Adrenal gland (tissue), 5 donors: ENCODE data around the gene ACAA2.
"Not testable (repeated sequence)": the region's sequence is repeated elsewhere in the genome, so short reads cannot be mapped to it uniquely, and the experiment has no call there.

Experiments
- POLR2A ChIP-seq, 2 donors: fragments of 450-650 bp; IDR thresholded peaks; one replicate each; pipeline ENCODE4 v1.6.1; 2017; ENCODE audit warnings: antibody characterized with exemption in 2 of 2, mild to moderate bottlenecking in 2 of 2, moderate library complexity in 1 of 2
- TF ChIP-seq, protein P1 (sequence below), 6 experiments: fragments of 450-650 bp in 4 of 6; fragments of 200-600 bp in 2 of 6; sonication (generic) in 1 of 6; IDR thresholded peaks; 1 replicate in 5 of 6; 2 replicates in 1 of 6; pipeline versions ENCODE4 v1.5.1 to v1.8.0; 2016 to 2021; ENCODE audit warnings: antibody characterized with exemption in 6 of 6, mild to moderate bottlenecking in 2 of 6, moderate library complexity in 1 of 6
- donor health status: DM: no; HTN: no; CAD: no.

DNA sequence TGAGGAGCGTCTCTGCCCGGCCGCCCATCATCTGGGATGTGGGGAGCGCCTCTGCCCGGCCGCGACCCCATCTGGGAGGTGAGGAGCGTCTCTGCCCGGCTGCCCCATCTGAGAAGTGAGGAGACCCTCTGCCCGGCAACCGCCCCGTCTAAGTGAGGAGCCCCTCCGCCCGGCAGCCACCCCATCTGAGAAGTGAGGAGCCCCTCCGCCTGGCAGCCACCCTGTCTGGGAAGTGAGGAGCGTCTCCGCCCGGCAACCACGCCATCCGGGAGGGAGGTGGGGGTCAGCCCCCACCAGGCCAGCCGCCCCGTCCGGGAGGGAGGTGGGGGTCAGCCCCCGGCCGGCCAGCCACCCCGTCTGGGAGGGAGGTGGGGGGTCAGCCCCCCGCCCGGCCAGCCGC, 13.5 kb downstream of the ACAA2 start:
- TF ChIP-seq, protein P1, sequence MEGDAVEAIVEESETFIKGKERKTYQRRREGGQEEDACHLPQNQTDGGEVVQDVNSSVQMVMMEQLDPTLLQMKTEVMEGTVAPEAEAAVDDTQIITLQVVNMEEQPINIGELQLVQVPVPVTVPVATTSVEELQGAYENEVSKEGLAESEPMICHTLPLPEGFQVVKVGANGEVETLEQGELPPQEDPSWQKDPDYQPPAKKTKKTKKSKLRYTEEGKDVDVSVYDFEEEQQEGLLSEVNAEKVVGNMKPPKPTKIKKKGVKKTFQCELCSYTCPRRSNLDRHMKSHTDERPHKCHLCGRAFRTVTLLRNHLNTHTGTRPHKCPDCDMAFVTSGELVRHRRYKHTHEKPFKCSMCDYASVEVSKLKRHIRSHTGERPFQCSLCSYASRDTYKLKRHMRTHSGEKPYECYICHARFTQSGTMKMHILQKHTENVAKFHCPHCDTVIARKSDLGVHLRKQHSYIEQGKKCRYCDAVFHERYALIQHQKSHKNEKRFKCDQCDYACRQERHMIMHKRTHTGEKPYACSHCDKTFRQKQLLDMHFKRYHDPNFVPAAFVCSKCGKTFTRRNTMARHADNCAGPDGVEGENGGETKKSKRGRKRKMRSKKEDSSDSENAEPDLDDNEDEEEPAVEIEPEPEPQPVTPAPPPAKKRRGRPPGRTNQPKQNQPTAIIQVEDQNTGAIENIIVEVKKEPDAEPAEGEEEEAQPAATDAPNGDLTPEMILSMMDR (IDR thresholded peaks at IDR 0.05) = not testable (repeated sequence)
- not testable (repeated sequence) for TF ChIP-seq POLR2A (IDR thresholded peaks at IDR 0.05)
